PC-3 (cell line): ENCODE measurements around the gene MTF2. TPM values are rescaled to one million over a fixed set of nuclear protein-coding genes. Genes with fewer than 3 reads are reported as not detected.
"Not testable (repeated sequence)": the region's sequence is repeated elsewhere in the genome, so short reads cannot be mapped to it uniquely, and the experiment has no call there.

Experiments used
- ATAC-seq: fragments of 200-7000 bp; cut with Tn5 transposase; 2 replicates; pipeline ENCODE4 v1.9.1; 2020; ENCODE audit warnings: mild to moderate bottlenecking, moderate library complexity
- BruUV-seq: library from RNA; stranded (reverse); fragments of 400-500 nt; replicated peaks from 2 replicates; lab custom pipeline; 2021; lab: Mats Ljungman, UMichigan
- CTCF ChIA-PET: fragments of 300-600 bp; sonication (Branson Sonifier 250); formaldehyde crosslinking; loops from one replicate; lab custom pipeline; 2022; ENCODE audit warnings: antibody characterized with exemption; lab: Charles Lee
- POLR2A ChIA-PET: fragments of 300-600 bp; sonication (Branson Sonifier 250); formaldehyde crosslinking; loops from one replicate; lab custom pipeline; 2022; ENCODE audit warnings: antibody characterized with exemption; ENCODE audit not compliant: unreplicated experiment; lab: Charles Lee
- DNase-seq: peaks from one replicate; pipeline ENCODE4 v3.0.0-alpha.2; 2015
- H2AFZ ChIP-seq: fragments of 300-600 bp; sonication (generic); 2 replicates; pipeline ENCODE4 v1.6.0; 2016; ENCODE audit warnings: antibody characterized with exemption, low read length
- H3F3A ChIP-seq: fragments of 300-600 bp; sonication (generic); one replicate; pipeline ENCODE4 v1.6.0; 2017; ENCODE audit warnings: antibody characterized with exemption, low read length, control low read depth, mild to moderate bottlenecking; ENCODE audit not compliant: unreplicated experiment
- H3K27ac ChIP-seq: fragments of 300-600 bp; sonication (generic); 2 replicates; pipeline ENCODE4 v1.5.1; 2016; ENCODE audit warnings: mild to moderate bottlenecking, low read length
- H3K27me3 ChIP-seq: fragments of 300-600 bp; sonication (generic); 2 replicates; pipeline ENCODE4 v1.6.1; 2016; ENCODE audit warnings: low read length, mixed read lengths
- H3K36me3 ChIP-seq: fragments of 300-600 bp; sonication (generic); 2 replicates; pipeline ENCODE4 v1.6.1; 2016; ENCODE audit warnings: low read depth, mixed run types, low read length, mixed read lengths
- H3K4me1 ChIP-seq: fragments of 300-600 bp; sonication (generic); 2 replicates; pipeline ENCODE4 v1.5.1; 2016; ENCODE audit warnings: low read length; ENCODE audit not compliant: insufficient read depth
- H3K4me2 ChIP-seq: fragments of 300-600 bp; sonication (generic); 2 replicates; pipeline ENCODE4 v1.6.0; 2016; ENCODE audit warnings: low read length
- H3K4me3 ChIP-seq: fragments of 300-600 bp; sonication (generic); 2 replicates; pipeline ENCODE4 v1.5.1; 2016; ENCODE audit warnings: mild to moderate bottlenecking, low read length, mixed read lengths
- H3K79me2 ChIP-seq: fragments of 300-600 bp; sonication (generic); 2 replicates; pipeline ENCODE4 v1.6.1; 2017; ENCODE audit warnings: low read length, mixed read lengths
- H3K9ac ChIP-seq: fragments of 300-600 bp; sonication (generic); 2 replicates; pipeline ENCODE4 v1.6.0; 2016; ENCODE audit warnings: mild to moderate bottlenecking, low read length
- H3K9me2 ChIP-seq: fragments of 300-600 bp; sonication (generic); replicated peaks from 2 replicates; pipeline ENCODE4 v1.6.1; 2016; ENCODE audit warnings: mixed run types, low read length, mixed read lengths
- H3K9me3 ChIP-seq: fragments of 300-600 bp; sonication (generic); 2 replicates; pipeline ENCODE4 v1.6.1; 2016; ENCODE audit warnings: low read length, mixed read lengths
- H4K20me1 ChIP-seq: fragments of 300-600 bp; sonication (generic); 2 replicates; pipeline ENCODE4 v1.6.1; 2016; ENCODE audit warnings: low read length, mixed read lengths
- EZH2 ChIP-seq: fragments of 300-600 bp; sonication (generic); IDR thresholded peaks from one replicate; pipeline ENCODE4 v1.6.1; 2017; ENCODE audit warnings: antibody characterized with exemption, mild to moderate bottlenecking, low read length; ENCODE audit not compliant: unreplicated experiment
- EZH2phosphoT487 ChIP-seq: fragments of 300-600 bp; sonication (generic); IDR thresholded peaks from 2 replicates; pipeline ENCODE4 v1.6.1; 2018; ENCODE audit warnings: mild to moderate bottlenecking, antibody characterized with exemption, low read length, borderline replicate concordance
- intact Hi-C: fragments of 100-400 bp; cut with micrococcal nuclease; formaldehyde crosslinking; loops from 2 replicates; pipeline ENCODE4 v1.9.0; 2023
- total RNA-seq: library from RNA; depleted of rRNA; stranded (reverse); fragments of >200 nt; gene quantifications from 2 replicates; pipeline ENCODE4 v1.2.3, GENCODE V29; 2014
- TF ChIP-seq, protein P1 (sequence below): fragments of 300-600 bp; sonication (generic); conservative IDR thresholded peaks from 2 replicates; pipeline ENCODE4 v1.5.1; 2017; ENCODE audit warnings: antibody characterized with exemption, low read depth, mild to moderate bottlenecking, low read length

Gene MTF2
- total RNA-seq, 1 experiment from 2014 or later, result 25.3 TPM

DNA sequence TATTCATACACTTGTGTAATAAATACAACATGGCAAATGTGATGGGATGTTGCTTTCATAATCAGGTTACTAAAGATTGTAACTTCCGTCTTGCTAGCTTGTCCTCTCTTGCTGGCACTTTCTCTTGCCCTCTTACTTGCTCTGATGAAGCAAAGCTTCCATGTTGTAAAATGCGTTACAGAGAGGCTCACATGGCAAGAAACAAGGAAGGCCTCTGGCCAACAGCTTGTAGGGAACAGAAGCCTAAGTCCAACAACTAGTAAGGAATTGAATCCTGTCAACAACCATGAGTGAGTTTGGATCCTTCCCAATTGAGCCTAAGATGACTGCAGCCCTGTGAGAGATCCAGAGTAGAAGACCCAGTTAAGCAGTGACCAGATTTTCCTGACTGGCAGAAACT, 85.7 kb downstream of the MTF2 start:
- Histone ChIP-seq H3K36me3 (peaks cover 26% of the 10 kb centered on the region), H3F3A (no peaks in the 10 kb centered on the region), H3K27ac (no peak overlapping the region), H3K9ac (no peak overlapping the region), H3K4me2 (no peak overlapping the region), H3K4me1 (no peaks in the 10 kb centered on the region), H2AFZ (no peak overlapping the region), H3K9me3 (no peaks in the 10 kb centered on the region), H4K20me1 (peaks cover 18% of the 10 kb centered on the region), H3K4me3 (no peak overlapping the region), H3K9me2 (no peaks in the 10 kb centered on the region), H3K27me3 (no peaks in the 10 kb centered on the region), H3K79me2 (peaks cover 88% of the 10 kb centered on the region)
- ATAC-seq (no peak), DNase-seq (no peak)
- intact Hi-C loops, result no loop called here
- ChIA-PET POLR2A (no interaction called here), CTCF (no interaction called here)
- TF ChIP-seq EZH2phosphoT487 (no peak), EZH2 (no peak)
- TF ChIP-seq, protein P1, sequence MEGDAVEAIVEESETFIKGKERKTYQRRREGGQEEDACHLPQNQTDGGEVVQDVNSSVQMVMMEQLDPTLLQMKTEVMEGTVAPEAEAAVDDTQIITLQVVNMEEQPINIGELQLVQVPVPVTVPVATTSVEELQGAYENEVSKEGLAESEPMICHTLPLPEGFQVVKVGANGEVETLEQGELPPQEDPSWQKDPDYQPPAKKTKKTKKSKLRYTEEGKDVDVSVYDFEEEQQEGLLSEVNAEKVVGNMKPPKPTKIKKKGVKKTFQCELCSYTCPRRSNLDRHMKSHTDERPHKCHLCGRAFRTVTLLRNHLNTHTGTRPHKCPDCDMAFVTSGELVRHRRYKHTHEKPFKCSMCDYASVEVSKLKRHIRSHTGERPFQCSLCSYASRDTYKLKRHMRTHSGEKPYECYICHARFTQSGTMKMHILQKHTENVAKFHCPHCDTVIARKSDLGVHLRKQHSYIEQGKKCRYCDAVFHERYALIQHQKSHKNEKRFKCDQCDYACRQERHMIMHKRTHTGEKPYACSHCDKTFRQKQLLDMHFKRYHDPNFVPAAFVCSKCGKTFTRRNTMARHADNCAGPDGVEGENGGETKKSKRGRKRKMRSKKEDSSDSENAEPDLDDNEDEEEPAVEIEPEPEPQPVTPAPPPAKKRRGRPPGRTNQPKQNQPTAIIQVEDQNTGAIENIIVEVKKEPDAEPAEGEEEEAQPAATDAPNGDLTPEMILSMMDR, result no peak
- BruUV-seq, result no TSS peak

DNA sequence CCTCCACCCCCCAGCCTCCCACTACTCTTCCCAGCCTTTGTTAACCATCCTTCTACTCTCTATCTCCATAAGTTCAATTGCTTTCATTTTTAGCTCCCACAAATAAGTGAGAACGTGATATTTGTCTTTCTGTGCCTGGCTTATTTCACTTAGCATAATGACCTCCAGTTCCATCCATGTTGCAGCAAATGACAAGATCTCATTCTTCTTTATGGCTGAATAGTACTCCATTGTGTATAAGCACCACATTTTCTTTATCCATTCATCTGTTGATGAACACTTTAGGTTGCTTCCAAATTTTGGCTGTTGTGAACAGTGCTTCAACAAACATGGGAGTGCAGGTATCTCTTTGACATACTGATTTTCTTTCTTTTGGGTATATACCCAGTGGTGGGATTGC, 86.8 kb downstream of the MTF2 start:
- H3F3A ChIP-seq, POLR2A ChIA-PET, H2AFZ ChIP-seq, CTCF ChIA-PET, H3K4me3 ChIP-seq, H3K27me3 ChIP-seq, H3K4me1 ChIP-seq, DNase-seq, H3K9me2 ChIP-seq, H3K9me3 ChIP-seq, intact Hi-C loops, H3K27ac ChIP-seq, ATAC-seq, H3K9ac ChIP-seq, H3K4me2 ChIP-seq: not testable (repeated sequence)
- Histone ChIP-seq H3K79me2 (peaks cover 97% of the 10 kb centered on the region), H3K36me3 (peaks cover 26% of the 10 kb centered on the region), H4K20me1 (peaks cover 12% of the 10 kb centered on the region)
- BruUV-seq, result TSS peak; percentile 10

DNA sequence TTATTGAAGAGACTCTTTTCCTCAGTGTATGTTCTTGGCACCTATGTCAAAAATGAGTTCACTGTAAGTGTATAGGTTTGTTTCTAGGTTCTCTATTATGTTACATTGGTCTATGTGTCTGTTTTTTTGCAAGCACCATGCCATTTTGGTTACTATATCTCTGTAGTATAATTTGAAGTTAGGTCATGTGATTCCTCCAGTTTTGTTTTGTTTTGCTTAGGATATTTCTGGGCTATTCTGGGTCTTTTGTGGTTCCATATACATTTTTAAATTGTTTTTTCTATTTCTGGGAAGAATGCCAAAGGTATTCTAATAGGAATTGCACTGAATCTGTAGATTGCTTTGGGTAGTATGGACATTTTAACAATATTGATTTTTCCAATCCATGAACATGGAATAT, 87.9 kb downstream of the MTF2 start:
- POLR2A ChIA-PET, result no interaction called here
- no peak overlapping the region for H3K9ac ChIP-seq
- no peaks in the 10 kb centered on the region for H3K9me2 ChIP-seq
- H3K4me3 ChIP-seq, result no peak overlapping the region
- H3K36me3 ChIP-seq, result peaks cover 26% of the 10 kb centered on the region
- no peak overlapping the region for H3K27ac ChIP-seq
- no peak overlapping the region for H2AFZ ChIP-seq
- H3F3A ChIP-seq, result no peaks in the 10 kb centered on the region
- no TSS peak for BruUV-seq
- no peaks in the 10 kb centered on the region; the same call in 1 of the 2 replicates for H3K4me1 ChIP-seq
- peaks cover 97% of the 10 kb centered on the region for H3K79me2 ChIP-seq
- CTCF ChIA-PET, result no interaction called here
- TF ChIP-seq, protein P1, result no peak
- TF ChIP-seq EZH2phosphoT487, result no peak
- H3K9me3 ChIP-seq, result no peaks in the 10 kb centered on the region
- DNase-seq (no peak), ATAC-seq (no peak)
- intact Hi-C loops, result no loop called here
- no peak overlapping the region for H3K4me2 ChIP-seq
- H3K27me3 ChIP-seq, result no peaks in the 10 kb centered on the region
- H4K20me1 ChIP-seq, result peaks cover 19% of the 10 kb centered on the region

DNA sequence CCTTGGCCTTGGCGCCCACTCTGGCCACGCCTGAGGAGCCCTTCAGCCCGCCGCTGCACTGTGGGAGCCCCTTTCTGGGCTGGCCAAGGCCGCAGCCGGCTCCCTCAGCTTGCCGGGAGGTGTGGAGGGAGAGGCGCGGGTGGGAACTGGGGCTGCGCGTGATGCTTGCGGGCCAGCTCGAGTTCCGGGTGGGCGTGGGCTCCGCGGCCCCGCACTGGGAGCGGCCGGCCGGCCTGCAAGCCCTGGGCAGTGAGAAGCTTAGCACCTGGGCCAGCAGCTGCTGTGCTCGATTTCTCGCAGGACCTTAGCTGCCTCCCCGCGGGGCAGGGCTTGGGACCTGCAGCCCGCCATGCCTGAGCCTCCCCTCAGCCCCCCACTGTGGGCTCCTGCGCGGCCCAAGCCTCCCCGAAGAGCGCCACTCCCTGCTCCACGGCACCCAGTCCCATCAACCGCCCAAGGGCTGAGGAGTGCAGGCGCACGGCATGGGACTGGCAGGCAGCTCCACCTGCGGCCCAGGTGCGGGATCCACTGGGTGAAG, 91.1 kb downstream of the MTF2 start:
- H3K9me3 ChIP-seq, H3K4me2 ChIP-seq, CTCF ChIA-PET, DNase-seq, H3K4me1 ChIP-seq, POLR2A ChIA-PET, H3K27ac ChIP-seq, H3F3A ChIP-seq, H3K27me3 ChIP-seq, H2AFZ ChIP-seq, H3K4me3 ChIP-seq, H3K9ac ChIP-seq, intact Hi-C loops, BruUV-seq, H3K9me2 ChIP-seq, ATAC-seq: not testable (repeated sequence)
- H4K20me1 ChIP-seq, result peaks cover 36% of the 10 kb centered on the region
- H3K36me3 ChIP-seq, result peaks cover 31% of the 10 kb centered on the region
- peaks cover 97% of the 10 kb centered on the region for H3K79me2 ChIP-seq
